SK-N-SH treated with all-trans-retinoic acid at 6 μM for 48 hours (cell line): ENCODE data around the gene PMM1.

Experiments
- ATAC-seq: fragments of 200-7000 bp; cut with Tn5 transposase; 3 replicates; pipeline ENCODE4 v1.9.1; 2020; ENCODE audit warnings: mild to moderate bottlenecking, moderate library complexity
- BACH2 ChIP-seq: fragments of 250-450 bp; sonication (Bioruptor Pico); IDR thresholded peaks from 2 replicates; pipeline ENCODE4 v1.9.0; 2021; ENCODE audit warnings: mild to moderate bottlenecking, borderline replicate concordance
- CREB5 ChIP-seq: fragments of 250-450 bp; sonication (Bioruptor Pico); IDR thresholded peaks from 2 replicates; pipeline ENCODE4 v1.5.1; 2020; ENCODE audit warnings: low read depth, mild to moderate bottlenecking, moderate library complexity
- CSDC2 ChIP-seq: fragments of 250-450 bp; sonication (Bioruptor Pico); IDR thresholded peaks from 2 replicates; pipeline ENCODE4 v1.5.0; 2020; ENCODE audit warnings: mild to moderate bottlenecking, moderate library complexity
- ESRRG ChIP-seq: fragments of 250-450 bp; sonication (Bioruptor Pico); IDR thresholded peaks from 2 replicates; pipeline ENCODE4 v1.6.1; 2021; ENCODE audit warnings: mild to moderate bottlenecking
- GLIS3 ChIP-seq: fragments of 250-450 bp; sonication (Bioruptor Pico); IDR thresholded peaks from 2 replicates; pipeline ENCODE4 v1.5.0; 2020; ENCODE audit warnings: mild to moderate bottlenecking, moderate library complexity
- ISL1 ChIP-seq: fragments of 250-450 bp; sonication (Bioruptor Pico); IDR thresholded peaks from 2 replicates; pipeline ENCODE4 v2.1.2; 2022; ENCODE audit warnings: mild to moderate bottlenecking, moderate library complexity
- OSR1 ChIP-seq: fragments of 250-450 bp; sonication (Bioruptor Pico); IDR thresholded peaks from 2 replicates; pipeline ENCODE4 v1.8.0; 2022; ENCODE audit warnings: moderate library complexity, mild to moderate bottlenecking, inconsistent platforms
- PPARA ChIP-seq: fragments of 250-450 bp; sonication (Bioruptor Pico); IDR thresholded peaks from 2 replicates; pipeline ENCODE4 v1.5.0; 2020; ENCODE audit warnings: mild to moderate bottlenecking, borderline replicate concordance
- RARB ChIP-seq: fragments of 250-450 bp; sonication (Bioruptor Pico); IDR thresholded peaks from 2 replicates; pipeline ENCODE4 v1.8.0; 2021; ENCODE audit warnings: mild to moderate bottlenecking, moderate library complexity
- SNAI2 ChIP-seq: fragments of 250-450 bp; sonication (Bioruptor Pico); IDR thresholded peaks from 2 replicates; pipeline ENCODE4 v1.5.0; 2020; ENCODE audit warnings: mild to moderate bottlenecking, moderate library complexity
- TCF4 ChIP-seq: fragments of 250-450 bp; sonication (Bioruptor Pico); IDR thresholded peaks from 2 replicates; pipeline ENCODE4 v1.8.0; 2021; ENCODE audit warnings: mild to moderate bottlenecking, moderate library complexity, borderline replicate concordance
- TOX ChIP-seq: fragments of 250-450 bp; sonication (Bioruptor Pico); IDR thresholded peaks from 2 replicates; pipeline ENCODE4 v1.8.0; 2021; ENCODE audit warnings: mild to moderate bottlenecking, moderate library complexity, borderline replicate concordance
- TSHZ2 ChIP-seq: fragments of 250-450 bp; sonication (Bioruptor Pico); IDR thresholded peaks from 2 replicates; pipeline ENCODE4 v1.5.0; 2020; ENCODE audit warnings: mild to moderate bottlenecking, moderate library complexity
- ZC3H10 ChIP-seq: fragments of 250-450 bp; sonication (Bioruptor Pico); IDR thresholded peaks from 2 replicates; pipeline ENCODE4 v1.5.1; 2021; ENCODE audit warnings: mild to moderate bottlenecking, moderate library complexity
- ZFP3 ChIP-seq: fragments of 250-450 bp; sonication (Bioruptor Pico); IDR thresholded peaks from 2 replicates; pipeline ENCODE4 v1.5.0; 2020; ENCODE audit warnings: mild to moderate bottlenecking, moderate library complexity
- ZFP30 ChIP-seq: fragments of 450-650 bp; formaldehyde crosslinking; IDR thresholded peaks from 2 replicates; pipeline ENCODE4 v1.5.0; 2022; ENCODE audit warnings: mild to moderate bottlenecking, moderate library complexity
- ZNF565 ChIP-seq: fragments of 450-650 bp; formaldehyde crosslinking; conservative IDR thresholded peaks from 2 replicates; pipeline ENCODE4 v1.5.0; 2020; ENCODE audit warnings: low read depth, mild to moderate bottlenecking, moderate library complexity
- ZNF70 ChIP-seq: fragments of 450-650 bp; formaldehyde crosslinking; IDR thresholded peaks from 2 replicates; pipeline ENCODE4 v1.5.0; 2020; ENCODE audit warnings: mild to moderate bottlenecking, moderate library complexity
- ZNF8 ChIP-seq: fragments of 450-650 bp; formaldehyde crosslinking; IDR thresholded peaks from 2 replicates; pipeline ENCODE4 v1.5.0; 2020; ENCODE audit warnings: mild to moderate bottlenecking, moderate library complexity
- TF ChIP-seq, protein P1 (sequence below): fragments of 250-450 bp; sonication (Bioruptor Pico); IDR thresholded peaks from 2 replicates; pipeline ENCODE4 v1.8.0; 2021; ENCODE audit warnings: low read depth, mild to moderate bottlenecking, moderate library complexity, borderline replicate concordance
- TF ChIP-seq, protein P2 (sequence below): fragments of 250-450 bp; sonication (Bioruptor Pico); IDR thresholded peaks from 2 replicates; pipeline ENCODE4 v1.5.1; 2021; ENCODE audit warnings: mild to moderate bottlenecking, moderate library complexity
- TF ChIP-seq, protein P3 (sequence below): fragments of 250-450 bp; sonication (Bioruptor Pico); IDR thresholded peaks from 2 replicates; pipeline ENCODE4 v1.8.0; 2020; ENCODE audit warnings: mild to moderate bottlenecking, moderate library complexity, borderline replicate concordance

Gene PMM1

DNA sequence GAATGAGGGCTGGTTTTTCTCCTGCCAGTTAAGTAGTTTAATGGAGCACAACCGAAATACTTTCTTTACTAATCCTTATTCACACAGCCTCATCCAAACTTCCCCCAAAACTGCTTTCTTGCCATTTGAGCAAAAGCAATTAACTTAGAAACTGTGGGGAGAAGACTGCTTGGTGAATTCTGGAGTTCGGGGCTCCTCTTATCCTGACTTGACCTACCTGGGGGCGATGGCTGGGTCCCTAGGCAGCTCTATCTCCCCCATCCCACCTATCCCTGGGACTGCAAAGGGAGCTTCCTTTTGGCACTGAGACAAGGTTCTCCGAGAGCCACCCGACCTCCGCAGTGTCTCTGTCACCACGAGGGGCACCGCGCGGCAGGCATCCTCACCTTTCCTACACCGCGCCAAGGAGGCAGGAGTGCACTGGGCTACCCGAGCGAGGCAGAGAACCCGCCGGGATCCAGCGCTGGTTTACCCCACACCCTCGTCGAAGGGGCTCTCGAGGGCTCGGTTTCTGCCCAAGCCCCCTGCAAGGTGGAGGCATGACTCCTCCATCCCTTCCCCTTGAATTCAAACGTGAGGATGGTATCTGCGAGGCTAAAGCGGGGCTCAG is 30.4 kb upstream of the PMM1 start:
- TF ChIP-seq ZNF8 (no peak), TOX (CRISPR knock-in tag) (no peak), ZFP3 (CRISPR knock-in tag) (no peak), BACH2 (CRISPR knock-in tag) (no peak), ZNF565 (CRISPR knock-in tag) (no peak), SNAI2 (CRISPR knock-in tag) (no peak), ESRRG (CRISPR knock-in tag) (no peak), ZC3H10 (CRISPR knock-in tag) (no peak), RARB (CRISPR knock-in tag) (no peak), CREB5 (CRISPR knock-in tag) (no peak), OSR1 (no peak), ZNF70 (CRISPR knock-in tag) (no peak), TSHZ2 (no peak), ISL1 (CRISPR knock-in tag) (no peak), CSDC2 (CRISPR knock-in tag) (no peak), PPARA (CRISPR knock-in tag) (no peak)
- TF ChIP-seq, protein P1, sequence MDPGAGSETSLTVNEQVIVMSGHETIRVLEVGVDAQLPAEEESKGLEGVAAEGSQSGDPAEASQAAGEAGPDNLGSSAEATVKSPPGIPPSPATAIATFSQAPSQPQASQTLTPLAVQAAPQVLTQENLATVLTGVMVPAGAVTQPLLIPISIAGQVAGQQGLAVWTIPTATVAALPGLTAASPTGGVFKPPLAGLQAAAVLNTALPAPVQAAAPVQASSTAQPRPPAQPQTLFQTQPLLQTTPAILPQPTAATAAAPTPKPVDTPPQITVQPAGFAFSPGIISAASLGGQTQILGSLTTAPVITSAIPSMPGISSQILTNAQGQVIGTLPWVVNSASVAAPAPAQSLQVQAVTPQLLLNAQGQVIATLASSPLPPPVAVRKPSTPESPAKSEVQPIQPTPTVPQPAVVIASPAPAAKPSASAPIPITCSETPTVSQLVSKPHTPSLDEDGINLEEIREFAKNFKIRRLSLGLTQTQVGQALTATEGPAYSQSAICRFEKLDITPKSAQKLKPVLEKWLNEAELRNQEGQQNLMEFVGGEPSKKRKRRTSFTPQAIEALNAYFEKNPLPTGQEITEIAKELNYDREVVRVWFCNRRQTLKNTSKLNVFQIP = no peak
- TF ChIP-seq, protein P2, sequence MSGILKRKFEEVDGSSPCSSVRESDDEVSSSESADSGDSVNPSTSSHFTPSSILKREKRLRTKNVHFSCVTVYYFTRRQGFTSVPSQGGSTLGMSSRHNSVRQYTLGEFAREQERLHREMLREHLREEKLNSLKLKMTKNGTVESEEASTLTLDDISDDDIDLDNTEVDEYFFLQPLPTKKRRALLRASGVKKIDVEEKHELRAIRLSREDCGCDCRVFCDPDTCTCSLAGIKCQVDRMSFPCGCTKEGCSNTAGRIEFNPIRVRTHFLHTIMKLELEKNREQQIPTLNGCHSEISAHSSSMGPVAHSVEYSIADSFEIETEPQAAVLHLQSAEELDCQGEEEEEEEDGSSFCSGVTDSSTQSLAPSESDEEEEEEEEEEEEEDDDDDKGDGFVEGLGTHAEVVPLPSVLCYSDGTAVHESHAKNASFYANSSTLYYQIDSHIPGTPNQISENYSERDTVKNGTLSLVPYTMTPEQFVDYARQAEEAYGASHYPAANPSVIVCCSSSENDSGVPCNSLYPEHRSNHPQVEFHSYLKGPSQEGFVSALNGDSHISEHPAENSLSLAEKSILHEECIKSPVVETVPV (CRISPR knock-in tag) = no peak
- TF ChIP-seq, protein P3, sequence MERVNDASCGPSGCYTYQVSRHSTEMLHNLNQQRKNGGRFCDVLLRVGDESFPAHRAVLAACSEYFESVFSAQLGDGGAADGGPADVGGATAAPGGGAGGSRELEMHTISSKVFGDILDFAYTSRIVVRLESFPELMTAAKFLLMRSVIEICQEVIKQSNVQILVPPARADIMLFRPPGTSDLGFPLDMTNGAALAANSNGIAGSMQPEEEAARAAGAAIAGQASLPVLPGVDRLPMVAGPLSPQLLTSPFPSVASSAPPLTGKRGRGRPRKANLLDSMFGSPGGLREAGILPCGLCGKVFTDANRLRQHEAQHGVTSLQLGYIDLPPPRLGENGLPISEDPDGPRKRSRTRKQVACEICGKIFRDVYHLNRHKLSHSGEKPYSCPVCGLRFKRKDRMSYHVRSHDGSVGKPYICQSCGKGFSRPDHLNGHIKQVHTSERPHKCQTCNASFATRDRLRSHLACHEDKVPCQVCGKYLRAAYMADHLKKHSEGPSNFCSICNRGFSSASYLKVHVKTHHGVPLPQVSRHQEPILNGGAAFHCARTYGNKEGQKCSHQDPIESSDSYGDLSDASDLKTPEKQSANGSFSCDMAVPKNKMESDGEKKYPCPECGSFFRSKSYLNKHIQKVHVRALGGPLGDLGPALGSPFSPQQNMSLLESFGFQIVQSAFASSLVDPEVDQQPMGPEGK (CRISPR knock-in tag) = no peak
- peak; percentile 49 for ATAC-seq

- ATAC-seq = no peak
- TF ChIP-seq ISL1 (CRISPR knock-in tag) (no peak), GLIS3 (CRISPR knock-in tag) (no peak), RARB (CRISPR knock-in tag) (no peak), BACH2 (CRISPR knock-in tag) (no peak), ZFP30 (CRISPR knock-in tag) (no peak), ESRRG (CRISPR knock-in tag) (no peak), SNAI2 (CRISPR knock-in tag) (no peak), ZNF8 (no peak), TCF4 (CRISPR knock-in tag) (no peak)
- TF ChIP-seq, protein P2 (CRISPR knock-in tag) = no peak
- TF ChIP-seq, all 23 proteins: peak for 0
Observed at GRCh38 chr22:41613456-41613855, 23.8 kb upstream of the PMM1 start.
